HG02981 (cell line): ENCODE data around the gene KRTAP16-1.

Source experiments
- ATAC-seq: cut with Tn5 transposase; IDR thresholded peaks from one replicate; pipeline ENCODE4 v1.9.1; 2021; ENCODE audit warnings: mild to moderate bottlenecking, moderate library complexity; ENCODE audit not compliant: unreplicated experiment

KRTAP16-1 gene

DNA sequence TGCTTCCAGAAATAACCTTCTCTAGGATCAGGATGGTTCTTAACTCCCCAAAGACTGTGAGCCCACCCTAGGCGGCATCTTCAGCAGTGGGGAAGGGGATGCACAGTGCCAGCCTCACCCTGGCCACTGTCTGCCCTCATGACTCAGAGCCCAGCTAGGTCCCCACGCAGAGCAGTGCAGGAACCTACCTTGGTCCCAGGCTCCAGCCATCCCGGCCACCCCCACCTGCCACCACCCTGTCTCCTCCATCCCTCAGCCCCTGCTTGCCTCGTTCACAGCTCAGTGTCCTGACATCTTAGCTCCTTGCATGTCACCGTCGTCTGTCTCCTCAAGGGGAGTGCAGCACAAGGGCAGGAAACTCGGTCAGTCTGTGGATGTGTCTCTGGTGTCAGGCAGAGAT is 22.5 kb upstream of the KRTAP16-1 start:
- no peak for ATAC-seq

DNA sequence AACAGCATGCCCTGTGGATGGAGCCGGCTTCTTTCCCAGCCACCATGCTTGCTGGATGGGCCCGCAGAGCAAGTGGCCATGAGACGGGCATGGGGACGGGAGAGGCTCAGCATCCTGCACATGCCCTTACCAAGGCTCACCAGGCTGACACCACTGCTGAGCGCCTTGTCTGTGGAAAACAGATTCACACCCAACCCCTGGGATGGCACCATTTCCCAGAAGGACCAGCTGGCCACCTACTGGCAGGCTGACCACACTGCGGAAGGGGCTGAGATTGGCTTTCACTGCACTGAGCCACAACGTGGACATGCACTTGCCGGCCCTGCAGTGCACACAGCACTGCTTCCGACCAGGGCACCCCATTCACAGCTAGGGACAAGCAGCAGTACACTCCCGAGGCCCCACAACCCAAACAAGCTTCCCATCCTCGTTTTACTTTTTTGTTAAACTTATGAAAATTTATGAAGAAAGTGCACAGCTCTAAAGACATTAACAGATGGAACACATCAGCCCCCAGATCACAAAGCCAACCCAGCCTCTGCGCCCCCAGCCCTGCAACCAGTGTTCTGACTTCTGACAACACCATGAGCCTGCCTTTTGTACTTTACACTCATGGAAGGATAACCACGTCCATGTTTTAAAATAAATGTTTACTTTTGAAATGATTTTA is 20.3 kb upstream of the KRTAP16-1 start:
- ATAC-seq: no peak

- ATAC-seq: no peak
Measured at GRCh38 chr17:41328207-41328606, 19.1 kb upstream of the KRTAP16-1 start.

GRCh38 chr17:41327411-41328120 is 18.5 kb upstream of the KRTAP16-1 start:
- no peak for ATAC-seq

- ATAC-seq: no peak
Measured at GRCh38 chr17:41326173-41327145, 17.4 kb upstream of the KRTAP16-1 start.

- ATAC-seq: no peak
Measured at GRCh38 chr17:41325611-41326010, 16.5 kb upstream of the KRTAP16-1 start.

- no peak for ATAC-seq
Measured at GRCh38 chr17:41325126-41325525, 16.0 kb upstream of the KRTAP16-1 start.

GRCh38 chr17:41324180-41325075 is 15.3 kb upstream of the KRTAP16-1 start:
- ATAC-seq: no peak

DNA sequence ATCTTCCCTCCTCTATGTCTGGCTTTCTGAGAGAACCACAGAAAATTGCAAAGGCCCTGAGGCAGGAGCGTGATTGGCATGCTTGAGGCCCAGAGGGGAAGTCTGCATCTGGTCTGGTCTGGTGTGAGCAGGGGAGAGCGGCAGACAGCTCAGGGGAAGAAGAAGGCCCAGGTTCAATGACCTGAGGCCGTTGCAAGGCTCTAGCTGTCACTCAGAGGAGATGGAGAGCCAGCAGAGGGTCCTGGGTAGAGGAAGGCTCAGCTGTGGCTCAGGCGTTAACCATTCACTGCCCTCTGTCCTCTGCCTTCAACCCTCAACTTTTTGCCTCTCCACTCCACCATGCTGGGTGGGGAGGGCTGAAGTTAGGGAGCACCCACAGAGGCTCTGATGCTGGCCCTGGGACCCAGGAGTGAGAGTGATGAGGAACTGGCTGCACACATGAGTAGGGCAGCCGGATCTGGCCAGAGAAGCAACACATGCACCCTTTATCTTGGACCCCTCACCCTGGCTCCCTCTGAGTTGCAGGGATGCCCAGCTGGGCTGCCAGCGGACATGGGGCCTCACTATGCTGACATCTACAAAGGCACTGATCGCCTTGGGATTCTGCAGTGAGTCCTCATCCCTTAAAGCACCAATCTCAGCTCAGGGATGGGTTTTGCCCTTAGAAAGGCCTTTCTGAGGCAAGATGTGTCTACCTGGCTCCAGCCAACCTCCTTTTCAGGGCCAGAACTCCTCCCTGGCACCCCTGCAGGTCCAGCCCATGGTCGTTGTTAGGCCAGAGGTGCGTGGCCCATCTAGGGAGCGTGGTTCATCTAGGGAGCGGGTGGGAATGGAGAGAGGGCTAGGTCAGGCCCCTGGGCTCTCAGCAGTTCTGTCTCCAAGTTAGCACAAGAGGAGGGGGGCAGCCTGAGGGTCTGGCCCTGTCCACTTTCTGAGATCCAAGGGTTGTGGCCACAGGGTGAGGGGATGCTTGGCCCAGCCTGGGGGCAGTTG is 14.1 kb upstream of the KRTAP16-1 start:
- ATAC-seq: no peak

DNA sequence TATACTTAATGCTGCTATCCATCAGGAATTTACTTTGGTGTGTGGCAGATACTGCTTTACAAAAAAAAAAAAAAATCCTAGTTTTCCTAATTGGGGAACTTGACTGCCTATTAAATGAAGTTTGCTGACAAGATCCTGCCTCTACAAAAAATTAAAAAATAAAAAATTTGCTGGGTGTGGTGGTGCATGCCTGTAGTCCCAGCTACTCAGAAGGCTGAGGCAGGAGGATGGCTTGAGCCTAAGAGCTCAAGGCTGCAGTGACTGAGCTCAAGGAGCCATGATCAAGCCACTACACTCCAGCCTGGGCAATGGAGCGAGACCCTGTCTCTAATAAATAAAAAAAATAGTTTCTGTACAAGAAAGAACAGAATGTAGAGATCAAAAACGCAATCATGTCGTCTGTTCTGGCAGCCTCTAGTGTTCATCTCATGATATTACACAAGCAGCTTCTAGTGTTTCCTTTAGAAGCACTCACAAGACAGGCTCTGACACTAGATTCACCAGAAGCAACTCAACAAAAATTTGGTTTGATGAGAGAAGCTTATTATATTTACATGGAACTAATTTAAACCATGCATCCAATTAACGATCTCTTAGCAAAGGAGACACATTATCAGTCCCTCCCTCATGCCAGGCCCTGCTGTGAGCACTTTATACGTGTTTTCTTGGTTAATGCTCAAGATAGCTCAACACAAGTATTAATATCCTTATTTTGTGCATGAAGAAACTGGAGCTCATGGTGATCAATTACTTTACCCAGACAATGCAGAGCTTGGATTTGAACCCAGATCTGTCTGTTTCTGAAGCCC is 13.2 kb upstream of the KRTAP16-1 start:
- ATAC-seq: no peak

- ATAC-seq: no peak
Measured at GRCh38 chr17:41318231-41318630, 9.1 kb upstream of the KRTAP16-1 start.

DNA sequence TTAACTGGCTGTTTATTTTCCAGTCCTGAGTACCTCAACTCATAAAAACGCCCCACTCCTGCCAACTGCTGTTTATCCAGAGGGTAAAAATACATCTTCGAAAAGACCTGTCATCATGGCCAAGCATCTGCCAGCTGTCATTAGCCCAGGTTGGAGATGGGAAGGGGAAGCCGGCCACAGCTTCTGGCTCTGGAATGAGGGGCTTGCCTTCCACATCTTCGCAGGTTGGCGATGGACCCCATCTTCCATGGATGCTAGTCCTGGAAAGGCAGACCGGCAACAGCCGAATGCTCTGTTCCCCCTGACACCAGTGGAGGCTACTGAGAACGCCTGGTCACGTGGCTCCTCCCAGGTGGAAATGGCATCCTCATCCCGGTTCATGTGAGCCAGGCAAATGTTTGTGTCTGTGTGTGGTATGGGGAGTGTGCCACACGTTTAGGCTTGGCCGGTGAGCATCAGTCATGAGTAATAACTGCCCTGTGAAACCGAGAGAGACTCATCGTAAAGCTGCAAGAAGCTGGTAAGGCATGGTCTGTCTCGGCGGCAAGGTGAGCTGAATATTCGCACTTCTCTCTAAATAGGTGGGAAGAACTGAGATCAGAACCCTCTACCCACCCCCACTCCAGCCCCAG is 6.8 kb upstream of the KRTAP16-1 start:
- no peak for ATAC-seq

DNA sequence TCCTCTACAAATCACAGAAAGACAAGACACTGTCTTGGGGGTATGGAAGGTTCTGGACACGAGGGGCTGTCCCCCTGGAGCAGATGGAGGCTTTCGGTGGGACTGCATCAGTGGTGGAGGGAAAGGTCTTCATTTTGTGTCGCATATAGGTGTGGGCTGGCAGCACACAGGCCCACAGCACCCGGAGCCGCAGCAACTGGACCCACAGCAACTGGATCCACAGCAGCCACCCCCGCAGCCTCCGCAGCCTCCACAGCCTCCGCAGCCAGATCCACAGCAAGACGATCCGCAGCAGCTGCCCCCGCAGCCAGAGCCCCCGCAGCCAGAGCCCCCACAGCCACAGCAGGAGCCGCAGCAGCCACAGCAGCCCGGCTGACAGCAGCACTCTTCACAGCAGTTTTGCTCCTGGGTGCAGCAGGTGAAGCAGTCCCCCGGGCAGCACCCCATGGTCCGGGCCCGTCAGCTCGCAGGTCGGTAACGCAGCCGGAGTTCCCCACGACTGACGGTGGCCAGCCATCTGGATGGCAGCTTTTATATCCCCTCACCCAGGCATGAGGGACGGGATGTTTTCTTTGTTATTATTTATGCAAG is 6.2 kb upstream of the KRTAP16-1 start, which contains the start of gene KRTAP17-1:
KRTAP17-1 (minus strand) TSS at position 507 of the 591 bp plus-strand sequence; CDS start at position 447, 60 bp downstream.
- ATAC-seq: no peak

- ATAC-seq: no peak
Measured at GRCh38 chr17:41311111-41311510, 2.0 kb upstream of the KRTAP16-1 start.

GRCh38 chr17:41308251-41308917 is 725 bp downstream of the KRTAP16-1 start:
- ATAC-seq: no peak

GRCh38 chr17:41307647-41308046 is 1.5 kb downstream of the KRTAP16-1 start:
- no peak for ATAC-seq

DNA sequence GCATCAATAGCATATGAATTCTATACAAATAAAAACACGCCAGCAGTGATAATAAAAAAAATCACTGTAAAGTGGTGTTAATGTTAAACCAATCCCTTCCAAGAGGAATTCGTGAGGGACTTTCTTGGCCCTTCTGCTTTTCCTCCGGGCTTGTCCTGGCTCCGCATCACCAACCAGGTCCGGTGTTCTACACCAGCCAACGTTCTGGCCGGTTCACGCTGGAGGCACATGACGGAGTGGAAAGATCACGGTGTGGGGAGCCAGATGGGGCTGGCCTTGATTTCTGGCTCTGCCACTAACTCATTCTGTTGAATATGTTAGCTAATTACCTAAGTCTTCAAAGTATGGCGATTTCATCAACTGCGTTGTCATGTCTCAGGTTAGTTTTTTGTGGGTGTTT is 5.0 kb downstream of the KRTAP16-1 start:
- no peak for ATAC-seq
